CD4-positive, alpha-beta T cell treated with Interleukin-4 for 1 hour (primary cell): ENCODE results near the gene DLX3.

Experiments used
- DNase-seq, 2 donors: peaks; one replicate each; pipeline ENCODE4 v3.0.0-alpha.2; 2020 to 2022

DLX3 gene

DNA sequence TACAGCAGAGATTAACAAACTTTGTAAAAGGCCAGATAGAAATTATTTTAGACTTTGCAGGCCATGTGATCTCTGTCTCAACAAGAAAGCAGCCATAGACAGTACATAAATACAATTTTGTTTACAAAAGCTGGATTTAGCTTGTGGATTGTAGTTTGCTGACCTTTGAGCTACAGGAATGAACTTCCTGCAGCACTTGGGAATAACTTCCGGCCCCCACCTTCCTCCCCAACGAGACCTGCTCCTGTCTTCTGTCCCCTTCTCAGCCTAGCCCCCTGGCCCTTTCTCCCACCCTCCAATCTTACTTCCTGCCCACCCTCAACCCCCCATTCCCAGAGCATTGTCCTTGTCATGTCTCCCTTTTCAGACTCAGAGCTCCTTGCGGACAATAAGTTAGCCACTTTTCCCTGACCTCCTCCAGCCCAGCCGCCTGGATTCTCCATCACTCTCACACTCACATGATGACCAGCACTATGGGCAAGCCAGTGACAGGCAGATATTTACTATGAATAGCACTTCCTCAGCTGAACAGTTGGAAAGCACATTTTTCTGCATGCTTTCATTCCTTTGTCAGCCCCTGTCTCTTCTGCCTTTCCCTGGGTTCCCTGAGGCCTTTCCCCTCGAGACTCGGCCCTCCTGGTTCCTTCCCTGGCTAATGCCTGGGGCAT lies 27.6 kb upstream of the DLX3 start:
- no peak for DNase-seq

DNA sequence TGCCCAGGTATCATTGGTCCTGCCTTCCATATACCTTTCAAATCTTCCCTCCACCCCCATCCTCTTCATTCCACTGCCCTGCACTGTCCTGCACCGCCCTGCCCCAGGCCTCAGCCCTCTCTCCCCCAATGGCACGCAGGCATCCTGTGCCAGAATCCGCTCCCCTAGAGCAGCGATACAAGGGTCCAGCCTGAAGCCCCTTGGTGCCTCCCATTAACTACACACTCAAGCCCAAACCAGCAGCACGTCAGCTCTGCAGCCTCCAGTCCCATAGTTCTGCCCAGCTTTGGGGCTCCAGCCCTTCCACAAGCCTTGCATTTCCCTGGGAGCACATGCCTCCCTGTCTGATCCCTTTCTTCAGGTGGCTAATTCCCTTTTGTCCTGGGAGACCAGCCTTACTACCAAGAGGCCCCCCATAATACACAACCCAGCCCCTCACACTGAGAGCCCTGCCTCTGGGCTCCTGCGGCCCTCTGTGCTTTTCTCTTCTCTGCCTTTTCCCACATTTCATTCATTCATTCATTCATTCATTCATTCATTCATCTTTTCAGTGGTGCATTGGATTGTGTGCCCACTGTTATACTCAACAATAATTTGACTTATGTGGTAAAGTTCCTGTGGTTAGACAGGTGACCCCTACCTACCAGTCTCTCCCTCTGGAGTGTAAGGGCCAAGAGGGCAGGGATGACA lies 26.8 kb upstream of the DLX3 start:
- no peak for DNase-seq

GRCh38 chr17:50020841-50021599 lies 26.0 kb upstream of the DLX3 start:
- DNase-seq = no peak

DNA sequence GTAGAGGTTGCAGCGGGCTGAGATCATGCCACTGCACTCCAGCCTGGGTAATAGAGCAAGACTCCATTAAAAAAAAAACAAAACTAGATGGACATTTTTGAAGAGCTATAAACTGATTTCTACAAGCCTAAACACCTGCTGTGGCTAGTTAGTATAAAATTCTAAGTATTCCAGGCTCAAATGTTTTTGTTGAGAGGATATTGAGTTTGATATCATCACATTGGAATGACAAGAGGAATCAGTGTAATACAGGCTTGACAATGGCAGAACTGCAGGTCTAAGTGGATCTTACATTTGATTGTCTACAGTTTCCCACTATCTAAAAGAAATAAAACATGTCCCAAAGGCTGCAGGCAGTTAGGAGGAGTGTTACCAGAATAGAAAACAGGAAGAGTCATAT lies 23.9 kb upstream of the DLX3 start:
- DNase-seq = no peak

- no peak for DNase-seq
Measured at GRCh38 chr17:50015146-50015545, 20.1 kb upstream of the DLX3 start.

- DNase-seq = no peak
Measured at GRCh38 chr17:50014471-50015088, 19.6 kb upstream of the DLX3 start.

DNA sequence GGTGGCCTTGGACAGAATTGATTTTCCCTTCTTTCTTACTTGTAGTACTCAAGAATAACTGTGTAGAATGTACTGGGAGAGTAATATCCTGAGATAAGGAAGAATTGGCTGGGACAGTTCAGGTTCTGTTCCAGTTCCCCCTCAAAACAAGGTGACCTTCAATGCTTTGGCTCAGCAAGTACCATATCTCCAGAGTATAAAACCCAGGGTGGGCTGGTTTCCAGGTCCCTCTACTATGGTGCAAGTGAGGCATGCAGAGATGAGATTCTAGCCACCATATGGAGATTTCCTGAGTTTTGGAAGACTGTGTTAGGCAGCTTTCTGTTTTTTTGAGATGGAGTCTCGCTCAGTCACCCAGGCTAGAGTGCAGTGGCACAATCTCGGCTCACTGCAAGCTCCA lies 18.1 kb upstream of the DLX3 start:
- DNase-seq = no peak

DNA sequence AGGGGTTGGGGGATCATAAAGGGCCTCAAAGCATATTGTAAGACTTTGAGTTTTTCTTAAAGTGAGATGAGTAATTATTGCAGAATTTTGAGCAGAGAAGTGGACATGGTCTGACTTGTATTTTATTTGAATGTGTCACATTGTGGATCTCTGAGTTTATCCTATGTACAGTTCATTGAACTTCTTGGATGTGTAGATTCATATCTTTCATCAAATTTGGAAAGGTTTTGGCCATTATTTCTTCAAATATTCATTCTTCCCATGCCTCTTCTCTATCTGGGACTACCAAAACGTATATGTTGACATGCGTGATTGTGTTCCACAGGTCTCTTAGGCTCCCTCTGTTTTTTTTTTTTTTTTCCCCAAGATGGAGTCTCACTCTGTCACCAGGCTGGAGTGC lies 14.3 kb upstream of the DLX3 start:
- no peak for DNase-seq

DNA sequence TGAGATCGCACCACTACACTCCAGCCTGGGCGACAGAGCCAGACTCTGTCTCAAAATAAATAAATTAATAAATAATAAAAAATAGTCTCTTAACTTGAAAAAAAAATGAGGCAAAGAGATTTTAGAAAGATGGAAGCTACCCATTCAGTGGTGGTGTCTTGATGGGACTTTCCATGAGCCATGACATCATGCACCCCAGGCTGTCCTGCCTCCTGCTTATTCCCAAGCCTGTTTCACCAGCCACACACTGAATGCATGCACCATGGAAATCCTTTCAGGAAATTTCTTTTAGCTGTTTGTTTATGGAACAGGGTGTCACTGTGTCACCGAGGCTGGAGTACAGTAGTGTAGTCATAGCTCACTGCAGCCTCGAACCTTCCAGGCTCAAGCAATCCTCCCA lies 8.9 kb upstream of the DLX3 start:
- DNase-seq = no peak

DNA sequence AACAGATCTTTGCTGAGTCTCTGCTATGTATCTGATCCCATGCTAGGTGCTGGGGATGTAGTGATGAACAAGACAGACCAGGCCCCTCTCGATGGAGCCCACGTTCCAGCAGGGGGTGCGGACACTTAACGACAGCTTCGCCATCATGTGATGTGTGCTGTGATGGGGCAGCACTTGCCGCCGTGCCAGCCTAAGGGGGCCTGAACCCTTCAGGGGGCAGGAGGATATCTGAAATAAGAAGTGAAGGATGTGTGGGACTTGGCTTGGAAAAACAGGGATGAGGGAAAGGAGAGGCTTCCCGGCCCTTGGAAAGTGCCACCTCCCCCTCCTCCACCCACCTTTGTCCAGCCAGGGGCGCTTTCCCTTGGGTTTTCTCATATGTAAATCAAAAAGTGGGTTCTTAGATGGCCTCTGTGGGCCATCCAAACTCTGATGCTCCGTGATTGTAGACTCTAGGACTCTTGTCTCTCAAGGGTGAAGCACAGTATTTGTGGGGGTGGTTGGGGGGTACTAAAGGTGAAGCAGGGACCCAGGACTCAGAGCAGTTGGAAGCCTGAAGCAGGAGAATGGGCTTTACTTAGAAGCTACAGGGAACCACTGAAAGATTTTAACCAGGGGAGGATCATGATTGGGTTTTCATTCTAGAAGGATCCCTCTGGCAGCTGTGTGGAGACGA lies 4.0 kb upstream of the DLX3 start:
- no peak for DNase-seq

DNA sequence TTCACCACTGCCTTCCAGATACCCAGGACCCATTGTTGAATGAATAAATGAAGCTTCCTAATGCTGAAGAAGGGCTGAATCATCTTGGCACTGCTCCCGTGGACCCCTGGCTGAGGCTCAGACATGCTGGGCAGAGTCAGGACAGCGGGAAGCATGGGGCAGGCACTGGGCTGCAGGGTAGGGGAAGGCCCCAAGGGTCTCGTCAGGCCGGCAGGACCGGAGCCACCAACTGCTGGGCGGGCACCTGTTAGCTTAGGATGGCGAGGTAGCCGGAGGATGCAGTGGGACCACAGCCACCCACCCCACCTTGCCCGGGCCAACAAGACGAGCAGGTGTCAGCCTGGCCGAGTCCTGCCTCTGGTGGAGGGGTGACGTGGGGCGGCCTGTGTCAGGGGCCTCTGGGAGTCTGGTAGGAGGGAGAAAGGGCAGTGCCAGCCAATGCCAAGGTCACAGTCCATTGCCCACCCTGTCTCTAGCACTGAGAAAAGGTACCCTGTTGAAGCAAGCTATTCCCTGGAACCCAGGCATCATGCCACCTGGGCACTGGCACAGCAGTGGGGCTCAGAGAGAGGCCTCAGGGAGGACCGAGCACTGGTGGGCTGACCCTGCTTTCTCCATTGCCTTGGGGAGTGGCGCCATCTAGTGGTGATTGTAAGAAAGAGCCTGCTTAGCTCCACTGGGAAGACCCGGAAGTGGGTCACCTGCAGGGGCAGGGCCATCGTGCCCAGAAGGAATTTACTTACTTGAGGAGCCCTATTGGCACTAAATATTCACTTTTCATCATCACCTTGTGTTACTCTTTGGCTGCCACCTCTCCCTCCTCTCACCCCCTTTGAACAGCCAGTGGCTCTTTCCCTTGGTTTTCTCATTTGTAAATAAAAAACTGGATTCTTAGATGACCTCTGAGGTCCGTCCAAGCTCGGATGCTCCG lies 3.0 kb upstream of the DLX3 start:
- DNase-seq = peak; percentile 85 to 87

GRCh38 chr17:49997301-49997650 lies 2.3 kb upstream of the DLX3 start:
- DNase-seq = no peak

GRCh38 chr17:49996495-49997300 lies 1.7 kb upstream of the DLX3 start:
- DNase-seq = peak; percentile 59 to 64

DNA sequence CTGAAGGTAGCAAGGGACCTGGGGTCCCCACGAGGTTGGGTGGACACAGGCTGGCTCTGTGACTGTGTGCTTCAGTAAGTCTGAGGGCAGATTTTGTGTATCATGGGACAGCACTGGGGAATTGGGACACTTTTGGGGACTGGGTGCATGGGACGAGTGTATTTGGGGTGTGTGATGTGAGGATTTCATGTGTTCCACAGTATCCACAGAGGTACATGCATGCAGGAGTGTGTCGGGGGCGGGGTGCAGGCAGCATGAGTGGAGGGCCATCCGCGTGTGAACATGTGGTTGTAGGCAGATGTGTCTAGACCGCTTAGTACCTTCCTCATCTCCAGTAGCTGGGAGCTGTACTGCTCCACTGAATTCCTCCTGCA lies 1.1 kb upstream of the DLX3 start:
- no peak for DNase-seq

GRCh38 chr17:49994085-49995054 lies 654 bp downstream of the DLX3 start:
- no peak for DNase-seq

DNA sequence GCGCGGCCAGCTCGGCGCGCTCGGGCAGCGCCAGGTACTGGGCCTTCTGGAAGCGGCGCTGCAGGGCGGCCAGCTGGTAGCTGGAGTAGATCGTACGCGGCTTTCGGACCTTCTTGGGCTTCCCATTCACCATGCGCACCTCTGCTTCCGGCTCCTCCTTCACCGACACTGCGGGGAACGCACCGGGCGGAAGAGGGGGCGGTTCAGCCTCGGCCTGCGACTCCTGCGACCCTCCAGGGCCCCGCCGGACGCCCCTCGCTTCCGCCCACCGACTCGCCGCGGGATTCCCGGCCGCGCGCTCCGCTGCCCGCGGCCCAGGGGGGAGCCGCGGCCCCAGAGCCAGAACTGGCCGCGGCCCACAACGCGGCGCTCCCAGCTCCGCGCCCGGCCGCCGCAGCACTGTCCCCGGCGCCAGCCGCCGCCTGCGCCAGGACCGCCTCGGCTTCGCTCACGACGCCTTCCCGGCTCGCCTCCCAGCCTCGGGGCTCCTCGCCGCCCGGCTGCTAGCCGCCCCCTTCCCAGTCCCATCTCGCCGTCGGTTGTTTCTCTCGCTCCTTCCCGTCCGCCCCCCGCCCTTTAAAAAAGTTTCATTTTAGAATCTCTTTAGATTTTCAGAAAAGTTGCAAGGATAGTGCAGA lies 1.5 kb downstream of the DLX3 start:
- DNase-seq = peak in 1 of 2 donors; percentile 28

- no peak for DNase-seq
Measured at GRCh38 chr17:49992933-49993422, 2.0 kb downstream of the DLX3 start.

DNA sequence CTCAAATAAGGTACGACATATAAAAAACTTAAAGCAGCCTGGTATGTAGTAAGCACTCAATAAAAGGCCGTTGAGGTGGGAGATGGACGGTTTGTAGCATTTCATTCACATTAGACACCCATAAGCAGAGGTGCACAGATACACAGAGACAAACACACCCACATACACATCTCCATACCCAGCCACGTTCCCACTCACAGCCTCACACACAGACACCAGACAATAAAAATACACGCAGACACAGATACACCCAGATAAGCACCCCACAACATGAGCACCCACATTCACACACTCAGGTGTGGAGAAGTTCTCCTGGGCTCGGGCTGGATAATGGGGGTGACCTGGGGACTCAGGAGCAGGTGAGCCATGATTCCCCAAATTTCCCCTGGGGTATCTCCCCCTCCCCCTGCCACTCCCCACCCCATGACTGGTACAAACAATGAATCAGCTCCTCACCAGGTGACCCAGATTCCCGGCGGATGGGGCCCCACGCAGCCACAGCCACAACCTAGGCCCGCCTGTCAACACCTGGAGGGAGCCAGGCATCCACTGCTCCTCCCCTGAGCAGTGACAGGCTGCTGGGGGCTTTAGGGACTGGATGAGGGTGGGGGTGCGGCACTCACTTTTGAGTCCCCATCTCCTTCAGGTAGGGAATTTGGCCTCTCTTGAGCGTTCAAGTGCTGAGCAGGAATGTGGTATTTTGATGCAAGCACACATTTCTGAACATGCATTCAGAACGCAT lies 2.7 kb downstream of the DLX3 start:
- no peak for DNase-seq
